Measurements from ENCODE around the gene TAF1B.
"Not testable (repeated sequence)": the region's sequence is repeated elsewhere in the genome, so short reads cannot be mapped to it uniquely, and the experiment has no call there.

TAF1B gene

DNA sequence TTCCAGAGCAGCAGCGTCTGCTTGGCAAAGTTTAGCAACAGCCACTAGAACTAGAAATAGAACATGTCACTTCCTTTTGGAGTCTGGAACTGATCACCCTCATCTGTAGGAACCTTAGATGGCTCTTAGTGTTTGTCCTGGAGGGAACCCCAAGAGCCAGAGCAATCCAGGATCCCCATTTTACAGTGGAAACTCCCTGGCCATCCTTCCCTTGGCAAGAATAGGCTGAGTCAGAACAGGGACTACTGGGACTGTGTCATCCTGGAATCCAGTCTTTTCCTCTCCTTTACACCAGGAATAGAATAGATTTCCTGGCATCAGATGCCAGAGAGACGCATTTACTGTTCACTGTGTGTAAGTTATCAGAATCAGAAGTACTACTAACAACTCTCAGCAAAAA lies 75.0 kb downstream of the TAF1B start:
- H3K36me3 ChIP-seq = peaks cover 48% of the 10 kb centered on the region
- no peaks in the 10 kb centered on the region for H4K20me1 ChIP-seq
- no peak overlapping the region for H3K9ac ChIP-seq
- no peaks in the 10 kb centered on the region for H3K4me1 ChIP-seq
- no peak overlapping the region for H3K4me2 ChIP-seq
- H3K27ac ChIP-seq = no peak overlapping the region
- H3K9me3 ChIP-seq = no peaks in the 10 kb centered on the region
- H3K4me3 ChIP-seq = no peak overlapping the region
- H3K27me3 ChIP-seq = no peaks in the 10 kb centered on the region
- no peak for TF ChIP-seq Cebpa-rat (IDR thresholded peaks at IDR 0.05)

DNA sequence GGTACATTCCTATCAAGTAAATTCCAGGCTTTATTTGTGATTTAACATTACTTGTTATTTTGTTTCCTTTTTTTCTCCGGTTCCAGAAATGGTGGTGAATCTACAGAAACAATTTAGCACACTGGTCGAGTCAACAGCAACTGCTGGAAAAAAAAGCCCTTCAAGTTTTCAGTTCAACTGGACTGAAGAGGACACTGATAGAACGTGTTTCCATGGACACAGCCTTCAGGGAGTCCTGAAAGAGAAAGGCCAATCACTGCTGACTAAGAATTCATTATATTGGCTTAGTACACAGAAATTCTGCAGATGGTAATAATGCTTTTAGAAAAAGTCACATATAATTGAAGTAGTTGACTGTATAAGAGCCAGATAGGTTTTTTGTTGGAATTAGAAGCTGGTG lies 76.2 kb downstream of the TAF1B start:
- H4K20me1 ChIP-seq = no peaks in the 10 kb centered on the region
- no peak overlapping the region for H3K4me2 ChIP-seq
- H3K4me3 ChIP-seq = no peak overlapping the region
- H3K27me3 ChIP-seq = no peaks in the 10 kb centered on the region
- no peak overlapping the region for H3K9ac ChIP-seq
- no peaks in the 10 kb centered on the region for H3K4me1 ChIP-seq
- peaks cover 36% of the 10 kb centered on the region for H3K36me3 ChIP-seq
- TF ChIP-seq Cebpa-rat (IDR thresholded peaks at IDR 0.05) = no peak
- no peaks in the 10 kb centered on the region for H3K9me3 ChIP-seq
- H3K27ac ChIP-seq = no peak overlapping the region

DNA sequence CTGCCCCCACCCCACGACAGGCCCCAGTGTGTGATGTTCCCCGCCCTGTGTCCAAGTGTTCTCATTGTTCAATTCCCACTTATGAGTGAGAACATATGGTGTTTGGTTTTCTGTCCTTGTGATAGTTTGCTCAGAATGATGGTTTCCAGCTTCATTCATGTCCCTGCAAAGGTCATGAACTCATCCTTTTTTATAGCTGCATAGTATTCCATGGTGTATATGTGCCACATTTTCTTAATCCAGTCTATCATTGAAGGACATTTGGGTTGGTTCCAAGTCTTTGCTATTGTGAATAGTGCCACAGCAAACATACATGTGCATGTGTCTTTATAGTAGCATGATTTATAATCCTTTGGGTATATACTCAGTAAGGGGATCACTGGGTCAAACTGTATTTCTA lies 83.7 kb downstream of the TAF1B start:
- H3K4me2 ChIP-seq, H4K20me1 ChIP-seq, H3K4me3 ChIP-seq: not testable (repeated sequence)

DNA sequence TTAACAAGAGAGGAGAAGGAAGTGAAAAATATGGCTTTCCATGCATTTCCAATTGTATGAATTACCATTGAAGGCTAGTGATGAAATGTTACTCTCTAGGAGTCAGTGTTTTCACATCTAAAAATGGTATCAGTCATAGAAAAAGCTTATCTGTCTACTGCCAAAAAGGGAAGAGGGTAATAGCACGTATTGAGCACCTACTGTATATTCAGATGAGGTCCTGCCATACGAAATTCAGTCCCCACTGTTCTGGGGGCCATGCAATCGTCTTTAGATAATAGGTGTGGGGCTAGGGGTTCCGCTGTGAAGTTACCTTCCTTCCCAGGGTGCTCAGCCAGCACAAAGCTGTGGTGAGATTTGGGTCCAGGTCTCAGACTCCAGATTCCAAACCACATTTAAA lies 94.0 kb downstream of the TAF1B start:
- Histone ChIP-seq H3K27me3 (no peaks in the 10 kb centered on the region), H3K9me3 (no peaks in the 10 kb centered on the region), H3K9ac (no peak overlapping the region), H4K20me1 (no peaks in the 10 kb centered on the region), H3K4me1 (no peaks in the 10 kb centered on the region), H3K4me3 (no peak overlapping the region), H3K4me2 (no peak overlapping the region), H3K36me3 (peaks cover 26% of the 10 kb centered on the region), H3K27ac (no peak overlapping the region)
- no peak for TF ChIP-seq Cebpa-rat (IDR thresholded peaks at IDR 0.05)

More for the DNA sequence above, 83.7 kb downstream of the TAF1B start:
- not testable (repeated sequence) for H3K27me3 ChIP-seq, H3K27ac ChIP-seq, H3K9ac ChIP-seq, H3K9me3 ChIP-seq, H3K4me1 ChIP-seq, H3K36me3 ChIP-seq

DNA sequence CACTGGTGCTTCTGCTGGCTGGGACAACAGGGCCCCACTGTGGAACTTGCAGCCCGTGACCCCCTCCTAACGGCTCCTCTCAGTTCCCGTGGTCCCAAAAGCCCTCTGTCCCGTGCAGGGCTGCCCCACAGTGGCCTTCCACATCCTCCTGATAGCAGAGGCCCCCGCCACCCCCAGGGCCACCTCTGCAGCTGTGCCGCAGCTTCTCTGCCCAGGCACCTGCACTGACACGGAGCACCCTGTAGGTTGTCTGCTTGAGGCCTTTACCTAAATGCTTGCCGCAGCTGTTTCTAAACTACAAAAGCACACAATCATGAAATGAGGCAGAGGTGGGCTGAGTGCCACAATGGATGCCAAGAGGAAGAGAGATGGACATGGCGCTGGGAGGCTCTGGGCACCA lies 94.7 kb downstream of the TAF1B start:
- Histone ChIP-seq H3K9me3 (no peaks in the 10 kb centered on the region), H3K4me3 (no peak overlapping the region), H4K20me1 (no peaks in the 10 kb centered on the region), H3K4me1 (no peaks in the 10 kb centered on the region), H3K27me3 (no peaks in the 10 kb centered on the region), H3K4me2 (no peak overlapping the region), H3K27ac (no peak overlapping the region), H3K36me3 (peaks cover 19% of the 10 kb centered on the region), H3K9ac (no peak overlapping the region)
- TF ChIP-seq Cebpa-rat (IDR thresholded peaks at IDR 0.05) = no peak

DNA sequence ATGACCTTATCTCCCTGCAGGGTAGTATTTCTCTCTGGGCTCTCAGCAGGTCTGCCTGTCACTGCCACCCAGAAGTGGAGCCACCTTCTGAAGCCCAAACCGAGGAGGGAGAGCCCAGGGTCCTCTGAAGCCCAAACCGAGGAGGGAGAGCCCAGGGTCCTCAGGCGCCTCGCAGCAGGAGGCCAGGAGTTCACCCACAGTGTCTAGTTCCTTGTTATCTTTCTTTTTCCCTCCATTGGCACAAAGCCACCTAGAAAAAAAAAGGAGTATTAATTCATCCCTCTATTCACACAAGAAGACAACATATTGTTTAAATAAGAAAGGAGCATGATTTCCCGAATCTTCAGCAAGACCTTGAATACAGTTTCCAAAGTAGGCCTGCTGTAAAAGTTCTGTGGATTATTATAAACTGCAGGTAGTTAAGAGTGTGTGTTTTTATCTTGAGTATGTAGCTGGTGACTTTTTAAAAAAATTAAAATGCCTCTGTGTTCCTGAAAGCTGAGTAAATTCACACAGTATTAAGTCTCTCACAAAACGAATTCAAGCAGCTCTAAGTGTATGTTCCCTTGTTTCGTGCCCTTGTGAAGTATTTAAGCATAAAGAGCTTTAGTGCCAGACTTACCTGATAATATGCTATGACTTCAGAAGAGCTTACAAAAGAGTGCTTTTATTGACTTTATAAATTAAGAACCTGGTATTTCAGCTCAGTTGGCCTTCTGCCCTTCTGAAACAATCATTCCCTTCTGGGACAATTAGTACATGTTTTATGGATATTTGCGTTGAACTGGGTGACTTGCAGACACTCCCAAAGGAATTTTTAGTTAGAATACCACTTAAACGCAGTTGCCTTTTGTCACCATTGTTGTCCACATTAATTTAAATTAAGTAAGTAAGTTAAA lies 96.6 kb downstream of the TAF1B start:
- no peaks in the 10 kb centered on the region for H3K4me1 ChIP-seq
- no peaks in the 10 kb centered on the region for H4K20me1 ChIP-seq
- no peak for TF ChIP-seq Cebpa-rat (IDR thresholded peaks at IDR 0.05)
- peaks cover 5% of the 10 kb centered on the region for H3K36me3 ChIP-seq
- H3K4me3 ChIP-seq = no peak overlapping the region
- H3K27me3 ChIP-seq = no peaks in the 10 kb centered on the region
- H3K4me2 ChIP-seq = no peak overlapping the region
- no peak overlapping the region for H3K9ac ChIP-seq
- no peak overlapping the region for H3K27ac ChIP-seq
- H3K9me3 ChIP-seq = no peaks in the 10 kb centered on the region

DNA sequence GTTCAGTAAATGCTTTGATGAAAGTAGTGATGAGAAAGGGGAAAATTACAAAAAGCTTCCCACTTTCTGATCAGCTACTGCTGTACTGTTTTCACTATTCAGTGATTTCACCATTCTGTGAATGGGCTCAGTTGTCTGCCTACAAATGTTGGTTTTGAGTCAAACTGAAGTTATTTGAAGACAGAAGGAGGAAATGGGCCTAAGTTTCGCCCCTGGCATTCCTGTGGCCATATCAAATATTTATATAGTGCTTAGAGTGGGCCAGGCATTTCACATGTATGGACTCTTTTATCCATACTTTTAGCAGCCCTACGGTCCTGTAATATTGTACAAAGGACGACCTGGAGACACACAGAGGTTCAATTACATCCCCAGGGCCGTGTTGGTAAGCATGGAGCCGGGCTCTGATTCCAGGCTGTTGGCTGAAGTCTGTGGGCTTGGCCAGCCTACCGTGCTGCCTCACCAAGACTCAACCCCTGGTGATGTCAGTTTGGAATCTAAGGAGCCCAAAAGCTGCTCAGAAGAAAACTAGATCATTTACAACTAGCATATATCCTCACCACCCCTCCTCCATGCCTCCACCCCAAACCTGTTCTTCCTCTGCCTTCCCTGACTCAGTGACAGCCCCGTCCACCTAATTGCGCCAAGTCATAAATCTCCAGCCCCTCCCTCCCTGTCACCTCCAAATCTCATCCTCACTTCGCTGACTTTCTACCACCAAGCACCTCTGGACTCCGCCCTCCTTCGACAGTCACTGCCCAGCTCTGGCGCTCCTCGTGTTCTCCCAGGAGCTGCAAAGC lies 98.1 kb downstream of the TAF1B start:
- Histone ChIP-seq H4K20me1 (no peaks in the 10 kb centered on the region), H3K36me3 (no peaks in the 10 kb centered on the region), H3K27ac (no peak overlapping the region), H3K9me3 (no peaks in the 10 kb centered on the region), H3K4me2 (no peak overlapping the region), H3K9ac (no peak overlapping the region), H3K27me3 (no peaks in the 10 kb centered on the region), H3K4me1 (no peaks in the 10 kb centered on the region), H3K4me3 (no peak overlapping the region)
- no peak for TF ChIP-seq Cebpa-rat (IDR thresholded peaks at IDR 0.05)

DNA sequence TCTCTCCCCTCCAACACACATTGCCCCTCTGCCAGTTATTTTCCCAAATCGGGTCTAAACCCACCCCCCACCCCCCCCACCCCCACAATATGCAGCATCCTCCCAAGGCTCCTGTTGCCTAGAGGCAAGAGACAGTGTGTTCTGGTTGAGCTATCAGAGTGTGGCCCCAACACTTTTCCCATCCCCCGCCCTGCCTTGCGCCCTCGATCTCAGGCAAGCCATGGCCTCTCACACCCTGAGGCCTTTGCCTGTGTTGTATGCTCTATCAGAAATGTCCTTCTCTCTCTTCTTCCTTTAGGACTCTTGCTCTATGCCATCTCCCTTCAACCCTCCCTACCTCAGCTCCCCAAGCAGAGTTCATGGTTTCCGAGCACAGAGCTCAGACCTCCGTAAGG lies 98.7 kb downstream of the TAF1B start:
- H3K9ac ChIP-seq = no peak overlapping the region
- TF ChIP-seq Cebpa-rat (IDR thresholded peaks at IDR 0.05) = no peak
- H3K4me3 ChIP-seq = no peak overlapping the region
- H3K4me1 ChIP-seq = no peaks in the 10 kb centered on the region
- no peak overlapping the region for H3K27ac ChIP-seq
- no peaks in the 10 kb centered on the region for H3K27me3 ChIP-seq
- H3K4me2 ChIP-seq = no peak overlapping the region
- H4K20me1 ChIP-seq = no peaks in the 10 kb centered on the region
- no peaks in the 10 kb centered on the region for H3K9me3 ChIP-seq
- H3K36me3 ChIP-seq = no peaks in the 10 kb centered on the region

DNA sequence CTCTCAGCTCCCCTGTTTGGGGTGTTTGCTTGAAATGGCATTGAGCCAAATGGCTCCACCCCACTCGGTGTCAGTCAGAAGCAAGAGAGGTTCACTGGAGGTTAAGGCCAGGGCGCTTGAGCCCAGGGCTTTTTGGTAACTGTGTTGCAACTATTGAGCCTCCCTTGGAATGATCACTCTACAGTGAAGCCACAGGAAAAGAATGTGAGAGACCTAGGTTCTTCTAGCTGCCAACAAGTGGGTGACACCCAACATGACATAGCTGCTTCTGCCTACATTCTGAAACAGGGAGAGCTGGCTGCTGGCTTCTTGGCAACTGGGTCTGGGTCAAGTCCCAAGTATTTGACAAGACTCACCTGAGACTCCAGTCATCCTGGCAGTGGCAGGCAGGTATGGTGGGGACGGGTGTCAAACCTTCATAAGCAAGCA lies 101.1 kb downstream of the TAF1B start:
- TF ChIP-seq Cebpa-rat (IDR thresholded peaks at IDR 0.05) = no peak
- Histone ChIP-seq H4K20me1 (no peaks in the 10 kb centered on the region), H3K4me3 (no peak overlapping the region), H3K36me3 (no peaks in the 10 kb centered on the region), H3K4me1 (no peaks in the 10 kb centered on the region), H3K4me2 (no peak overlapping the region), H3K9me3 (no peaks in the 10 kb centered on the region), H3K27ac (no peak overlapping the region), H3K9ac (no peak overlapping the region), H3K27me3 (no peaks in the 10 kb centered on the region)

DNA sequence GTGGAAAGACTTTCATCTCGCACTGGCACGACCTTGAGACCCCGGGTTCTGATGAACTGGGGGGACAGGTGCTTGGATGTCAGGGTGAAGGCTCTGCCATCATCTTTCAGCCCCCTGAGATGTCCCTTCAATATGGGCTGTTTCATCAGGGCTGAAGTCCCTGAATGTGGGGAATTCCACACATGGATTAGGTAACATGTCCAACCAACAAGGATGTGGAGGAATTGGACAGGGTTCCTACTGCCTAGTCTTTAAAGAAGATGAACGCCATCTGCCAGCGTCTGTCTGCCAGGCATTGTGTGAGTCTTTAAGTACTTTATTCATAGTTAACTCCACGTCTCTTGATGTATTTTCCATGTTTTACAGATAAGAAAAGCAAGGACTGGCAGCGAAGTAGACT lies 102.3 kb downstream of the TAF1B start:
- H3K4me3 ChIP-seq = no peak overlapping the region
- H3K27me3 ChIP-seq = peaks cover 6% of the 10 kb centered on the region
- H3K27ac ChIP-seq = no peak overlapping the region
- no peaks in the 10 kb centered on the region for H3K9me3 ChIP-seq
- 0 out of 2 replicates have a peak, but pooled peaks cover 3% of the 10 kb centered on the region for H3K4me1 ChIP-seq
- H3K4me2 ChIP-seq = no peak overlapping the region
- no peaks in the 10 kb centered on the region for H3K36me3 ChIP-seq
- no peaks in the 10 kb centered on the region for H4K20me1 ChIP-seq
- no peak overlapping the region for H3K9ac ChIP-seq
- no peak for TF ChIP-seq Cebpa-rat (IDR thresholded peaks at IDR 0.05)
